C4-2B (cell line): ENCODE data around the gene EXOC8.

Experiments
- H3K27ac ChIP-seq: fragments of 450-650 bp; 2 replicates; pipeline ENCODE4 v1.5.1; 2017
- CTCF ChIP-seq: fragments of 450-650 bp; conservative IDR thresholded peaks from 2 replicates; pipeline ENCODE4 v1.5.1; 2017; ENCODE audit warnings: mild to moderate bottlenecking
- ZFX ChIP-seq: fragments of 450-650 bp; IDR thresholded peaks from 2 replicates; pipeline ENCODE4 v1.6.1; 2017

The EXOC8 gene

GRCh38 chr1:231337472-231338269 is at the start of gene EXOC8:
Gene EXOC8 (minus strand): TSS chr1:231337852. CDS start chr1:231337745, 107 bp downstream.
- H3K27ac ChIP-seq, result peak within 1 kb of the TSS; percentile 95
- TF ChIP-seq ZFX (no peak), CTCF (no peak)

- no peak for TF ChIP-seq CTCF
- no peak for TF ChIP-seq ZFX
- H3K27ac ChIP-seq, result no peak overlapping the region
Measured at GRCh38 chr1:231386466-231386865, 48.8 kb upstream of the EXOC8 start.

GRCh38 chr1:231385416-231385748 is 47.7 kb upstream of the EXOC8 start:
- TF ChIP-seq ZFX (no peak), CTCF (no peak)
- H3K27ac ChIP-seq, result no peak overlapping the region

GRCh38 chr1:231384696-231385415 is 47.2 kb upstream of the EXOC8 start:
- no peak for TF ChIP-seq CTCF
- H3K27ac ChIP-seq, result no peak overlapping the region

- TF ChIP-seq CTCF (no peak), ZFX (no peak)
- H3K27ac ChIP-seq, result no peak overlapping the region
Measured at GRCh38 chr1:231383159-231383860, 45.7 kb upstream of the EXOC8 start.

GRCh38 chr1:231382426-231382825 is 44.8 kb upstream of the EXOC8 start:
- no peak overlapping the region for H3K27ac ChIP-seq
- TF ChIP-seq ZFX, result no peak
- no peak for TF ChIP-seq CTCF

- TF ChIP-seq ZFX (no peak), CTCF (no peak)
- H3K27ac ChIP-seq, result no peak overlapping the region
Measured at GRCh38 chr1:231381729-231382128, 44.1 kb upstream of the EXOC8 start.
